ENCODE data around the gene INPP5D. TPM values are rescaled to one million over a fixed set of nuclear protein-coding genes. Genes with fewer than 3 reads are reported as not detected.

INPP5D gene
- total RNA-seq, 1 experiment from 2014 or later, result 0.74 TPM

GRCh38 chr2:233143700-233144331, 83.7 kb downstream of the INPP5D start:
- Histone ChIP-seq H3K27ac (no peak overlapping the region), H3K9me2 (ENCODE audit: insufficient read depth) (no peaks in the 10 kb centered on the region), H3K79me2 (ENCODE audit: low read depth) (no peaks in the 10 kb centered on the region), H4K20me1 (ENCODE audit: insufficient read depth) (no peaks in the 10 kb centered on the region), H2AFZ (no peak overlapping the region), H3K4me1 (replicated peaks; ENCODE audit: insufficient read depth) (no peaks in the 10 kb centered on the region), H3K4me3 (no peak overlapping the region), H3K9me3 (ENCODE audit: insufficient read depth, low read depth) (no peaks in the 10 kb centered on the region), H3K27me3 (ENCODE audit: insufficient read depth, low read depth) (no peaks in the 10 kb centered on the region), H3F3A (ENCODE audit: insufficient read depth, low read depth) (no peaks in the 10 kb centered on the region), H3K36me3 (ENCODE audit: low read depth) (no peaks in the 10 kb centered on the region), H3K4me2 (no peak overlapping the region)
- ChIA-PET CTCF (no interaction called here), POLR2A (ENCODE audit: unreplicated experiment) (no interaction called here)
- intact Hi-C loops (cut with micrococcal nuclease; ENCODE audit: unreplicated experiment), result no loop called here
- TF ChIP-seq EZH2 (IDR thresholded peaks at IDR 0.05; ENCODE audit: low read depth) (no peak), CTCF (conservative IDR thresholded peaks at IDR 0.05) (no peak)
- no TSS peak for BruUV-seq (replicated peaks)
- DNase-seq, result no peak

GRCh38 chr2:233145726-233146125, 85.6 kb downstream of the INPP5D start:
- no peaks in the 10 kb centered on the region for H3K36me3 ChIP-seq (ENCODE audit: low read depth)
- ChIA-PET CTCF (no interaction called here), POLR2A (ENCODE audit: unreplicated experiment) (no interaction called here)
- no peaks in the 10 kb centered on the region for H4K20me1 ChIP-seq (ENCODE audit: insufficient read depth)
- H3K27ac ChIP-seq, result no peak overlapping the region
- no peaks in the 10 kb centered on the region for H3K79me2 ChIP-seq (ENCODE audit: low read depth)
- intact Hi-C loops (cut with micrococcal nuclease; ENCODE audit: unreplicated experiment), result no loop called here
- H2AFZ ChIP-seq, result no peak overlapping the region
- H3K4me3 ChIP-seq, result no peak overlapping the region
- no peaks in the 10 kb centered on the region for H3F3A ChIP-seq (ENCODE audit: insufficient read depth, low read depth)
- no peak overlapping the region for H3K4me2 ChIP-seq
- no peaks in the 10 kb centered on the region for H3K9me3 ChIP-seq (ENCODE audit: insufficient read depth, low read depth)
- H3K4me1 ChIP-seq (replicated peaks; ENCODE audit: insufficient read depth), result no peaks in the 10 kb centered on the region
- TF ChIP-seq EZH2 (IDR thresholded peaks at IDR 0.05; ENCODE audit: low read depth) (no peak), CTCF (conservative IDR thresholded peaks at IDR 0.05) (no peak)
- H3K27me3 ChIP-seq (ENCODE audit: insufficient read depth, low read depth), result no peaks in the 10 kb centered on the region
- BruUV-seq (replicated peaks), result no TSS peak
- no peaks in the 10 kb centered on the region for H3K9me2 ChIP-seq (ENCODE audit: insufficient read depth)
- no peak for DNase-seq

GRCh38 chr2:233146194-233146593, 86.1 kb downstream of the INPP5D start:
- H3K27ac ChIP-seq, result no peak overlapping the region
- TF ChIP-seq EZH2 (IDR thresholded peaks at IDR 0.05; ENCODE audit: low read depth) (no peak), CTCF (conservative IDR thresholded peaks at IDR 0.05) (no peak)
- no peak overlapping the region for H3K4me3 ChIP-seq
- H3K9me2 ChIP-seq (ENCODE audit: insufficient read depth), result no peaks in the 10 kb centered on the region
- DNase-seq, result no peak
- H3F3A ChIP-seq (ENCODE audit: insufficient read depth, low read depth), result no peaks in the 10 kb centered on the region
- no peaks in the 10 kb centered on the region for H3K4me1 ChIP-seq (replicated peaks; ENCODE audit: insufficient read depth)
- H4K20me1 ChIP-seq (ENCODE audit: insufficient read depth), result no peaks in the 10 kb centered on the region
- no TSS peak for BruUV-seq (replicated peaks)
- no peaks in the 10 kb centered on the region for H3K27me3 ChIP-seq (ENCODE audit: insufficient read depth, low read depth)
- no peaks in the 10 kb centered on the region for H3K36me3 ChIP-seq (ENCODE audit: low read depth)
- ChIA-PET CTCF (no interaction called here), POLR2A (ENCODE audit: unreplicated experiment) (no interaction called here)
- no peak overlapping the region for H3K4me2 ChIP-seq
- no peaks in the 10 kb centered on the region for H3K79me2 ChIP-seq (ENCODE audit: low read depth)
- no peak overlapping the region for H2AFZ ChIP-seq
- no peaks in the 10 kb centered on the region for H3K9me3 ChIP-seq (ENCODE audit: insufficient read depth, low read depth)
- intact Hi-C loops (cut with micrococcal nuclease; ENCODE audit: unreplicated experiment), result no loop called here

Data from PC-9 (cell line).